AG04450 (cell line): ENCODE data around the gene MFSD8. TPM values are rescaled to one million over a fixed set of nuclear protein-coding genes. Genes with fewer than 3 reads are reported as not detected.
A peak's percentile ranks its signal among the peaks of the same experiment; 100 is the strongest.
"Not testable (repeated sequence)": the region's sequence is repeated elsewhere in the genome, so short reads cannot be mapped to it uniquely, and the experiment has no call there.

Experiments
- CTCF ChIA-PET: fragments of 300-600, 350-600 bp; formaldehyde crosslinking; extraction: SDS; loops from one replicate; lab custom pipeline; 2022; ENCODE audit warnings: antibody characterized with exemption, inconsistent platforms; lab: Charles Lee
- POLR2A ChIA-PET: fragments of 350-600 bp; formaldehyde crosslinking; extraction: SDS; loops from one replicate; lab custom pipeline; 2021; ENCODE audit warnings: antibody characterized with exemption, inconsistent platforms; lab: Yijun Ruan, JAX
- DNase-seq: peaks from one replicate; pipeline ENCODE4 v3.0.0-alpha.2; 2011; ENCODE audit warnings: low read depth, low spot score
- H3K27ac ChIP-seq: one replicate; pipeline ENCODE4 v1.5.1; 2012; ENCODE audit warnings: low read depth, low read length, control low read depth
- H3K27me3 ChIP-seq: one replicate; pipeline ENCODE4 v1.6.0; 2012; ENCODE audit warnings: low read length; ENCODE audit not compliant: control insufficient read depth, insufficient read depth
- H3K4me3 ChIP-seq: 2 replicates; pipeline ENCODE4 v1.5.1; 2011; ENCODE audit warnings: mild to moderate bottlenecking, low read depth, low read length, control low read depth
- H3K9me3 ChIP-seq: 2 replicates; pipeline ENCODE4 v1.5.1; 2012; ENCODE audit warnings: low read length; ENCODE audit not compliant: control insufficient read depth, insufficient read depth
- polyA minus RNA-seq: library from RNA; depleted of rRNA, polyadenylated mRNA; stranded (reverse); fragments of >200 nt; gene quantifications from 2 replicates; pipeline ENCODE4 v1.2.3, GENCODE V29; 2011; rRNA and poly(A)+ RNA removed
- polyA plus RNA-seq: library from polyadenylated mRNA; depleted of rRNA; stranded (reverse); fragments of >200 nt; gene quantifications from 2 replicates; pipeline ENCODE4 v1.2.3, GENCODE V29; 2011; rRNA removed
- TF ChIP-seq, protein P1 (sequence below): IDR thresholded peaks from 2 replicates; pipeline ENCODE4 v1.5.1; 2011; ENCODE audit warnings: low read depth, low read length, control low read depth, inconsistent platforms

MFSD8 gene, protein sequence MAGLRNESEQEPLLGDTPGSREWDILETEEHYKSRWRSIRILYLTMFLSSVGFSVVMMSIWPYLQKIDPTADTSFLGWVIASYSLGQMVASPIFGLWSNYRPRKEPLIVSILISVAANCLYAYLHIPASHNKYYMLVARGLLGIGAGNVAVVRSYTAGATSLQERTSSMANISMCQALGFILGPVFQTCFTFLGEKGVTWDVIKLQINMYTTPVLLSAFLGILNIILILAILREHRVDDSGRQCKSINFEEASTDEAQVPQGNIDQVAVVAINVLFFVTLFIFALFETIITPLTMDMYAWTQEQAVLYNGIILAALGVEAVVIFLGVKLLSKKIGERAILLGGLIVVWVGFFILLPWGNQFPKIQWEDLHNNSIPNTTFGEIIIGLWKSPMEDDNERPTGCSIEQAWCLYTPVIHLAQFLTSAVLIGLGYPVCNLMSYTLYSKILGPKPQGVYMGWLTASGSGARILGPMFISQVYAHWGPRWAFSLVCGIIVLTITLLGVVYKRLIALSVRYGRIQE
- polyA plus RNA-seq, result 11.5 and 18.0 TPM in 2 replicates
- polyA minus RNA-seq, result 12.6 and 16.6 TPM in 2 replicates

DNA sequence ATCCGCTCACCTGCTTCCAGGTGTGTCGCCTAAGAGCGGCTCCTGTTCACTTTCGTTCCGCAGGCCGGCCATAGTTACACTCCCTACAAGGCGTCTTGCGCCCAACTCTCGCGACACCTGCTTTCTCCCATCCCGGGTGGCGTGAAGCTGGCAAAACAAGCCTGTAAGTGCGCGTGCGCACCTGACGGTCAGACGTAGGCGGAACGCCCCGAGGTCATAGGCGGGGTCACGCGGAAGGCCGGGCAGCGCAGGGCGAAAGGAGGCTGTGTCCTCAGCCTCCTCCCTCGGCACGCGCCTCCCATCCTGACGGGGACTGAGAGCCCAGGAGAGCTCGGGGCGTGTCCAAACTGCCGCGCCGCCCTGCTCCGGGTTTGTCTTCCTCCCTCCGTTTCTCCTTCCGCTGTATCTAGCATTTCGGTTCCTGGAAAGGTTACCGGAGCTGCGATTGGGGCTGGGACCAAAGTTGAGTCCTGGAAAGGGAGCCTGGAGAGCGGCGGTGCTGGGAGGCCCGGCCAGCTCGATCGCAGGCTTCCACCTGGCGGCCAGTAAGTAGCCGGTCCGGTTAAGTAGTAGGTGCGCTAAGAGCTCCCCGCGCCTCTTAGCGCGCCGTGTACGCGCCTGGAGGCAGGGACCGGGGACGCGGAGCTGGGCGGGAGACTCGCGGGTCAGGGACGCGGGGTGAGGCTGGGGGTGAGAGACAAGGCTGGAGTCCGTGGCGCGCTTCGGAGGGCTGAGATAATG is at the start of gene MFSD8, which contains the start of gene ABHD18:
Gene MFSD8 (minus strand): TSS at position 112 of the 741 bp plus-strand sequence. CDS start 40 bp downstream, at position 72.
Gene ABHD18 (plus strand): TSS at position 345 of the 741 bp plus-strand sequence. CDS start 17,550 bp downstream, outside the sequence.
- POLR2A ChIA-PET, result interaction anchor here (0.8 to 1.5 kb wide), 7 partner anchors 9 to 183 kb away, joined by 3 to 17 read pairs (median 3); partner anchors contain the start of genes HSPA4L and LARP1B
- Histone ChIP-seq H3K9me3 (peaks cover 4% of the 10 kb centered on the region; the same call in 1 of the 2 replicates), H3K27ac (peak within 1 kb of the TSS; percentile 92), H3K27me3 (no peaks in the 10 kb centered on the region), H3K4me3 (peak within 1 kb of the TSS; percentile 99)
- TF ChIP-seq, protein P1, sequence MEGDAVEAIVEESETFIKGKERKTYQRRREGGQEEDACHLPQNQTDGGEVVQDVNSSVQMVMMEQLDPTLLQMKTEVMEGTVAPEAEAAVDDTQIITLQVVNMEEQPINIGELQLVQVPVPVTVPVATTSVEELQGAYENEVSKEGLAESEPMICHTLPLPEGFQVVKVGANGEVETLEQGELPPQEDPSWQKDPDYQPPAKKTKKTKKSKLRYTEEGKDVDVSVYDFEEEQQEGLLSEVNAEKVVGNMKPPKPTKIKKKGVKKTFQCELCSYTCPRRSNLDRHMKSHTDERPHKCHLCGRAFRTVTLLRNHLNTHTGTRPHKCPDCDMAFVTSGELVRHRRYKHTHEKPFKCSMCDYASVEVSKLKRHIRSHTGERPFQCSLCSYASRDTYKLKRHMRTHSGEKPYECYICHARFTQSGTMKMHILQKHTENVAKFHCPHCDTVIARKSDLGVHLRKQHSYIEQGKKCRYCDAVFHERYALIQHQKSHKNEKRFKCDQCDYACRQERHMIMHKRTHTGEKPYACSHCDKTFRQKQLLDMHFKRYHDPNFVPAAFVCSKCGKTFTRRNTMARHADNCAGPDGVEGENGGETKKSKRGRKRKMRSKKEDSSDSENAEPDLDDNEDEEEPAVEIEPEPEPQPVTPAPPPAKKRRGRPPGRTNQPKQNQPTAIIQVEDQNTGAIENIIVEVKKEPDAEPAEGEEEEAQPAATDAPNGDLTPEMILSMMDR, result peak; percentile 51
- CTCF ChIA-PET, result interaction anchor here (0.7 to 1.4 kb wide), 4 partner anchors 47 to 342 kb away, joined by 3 to 4 read pairs (median 4); no protein-coding TSS in a partner anchor
- DNase-seq, result peak; percentile 98

DNA sequence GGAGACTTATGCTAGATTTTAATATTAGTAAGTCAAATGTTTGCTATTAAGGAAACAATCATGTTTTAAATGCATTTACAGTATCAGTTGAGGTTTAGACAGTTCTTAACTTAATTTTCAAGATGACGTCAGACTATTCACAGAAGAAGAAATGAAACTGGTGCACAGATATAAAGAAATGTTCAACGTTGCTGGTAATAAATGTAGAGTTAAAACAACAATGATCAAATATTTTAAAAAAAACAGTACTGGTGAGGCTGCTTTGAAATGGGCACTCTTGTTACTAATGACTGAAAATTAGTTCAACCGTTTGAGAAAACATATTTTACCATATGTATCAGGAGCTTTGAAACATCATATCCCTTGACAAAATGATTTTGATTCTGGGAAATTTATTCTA is 44.5 kb upstream of the MFSD8 start:
- H3K27me3 ChIP-seq, result no peaks in the 10 kb centered on the region
- no peak overlapping the region for H3K4me3 ChIP-seq
- H3K27ac ChIP-seq, result no peak overlapping the region
- ChIA-PET CTCF (no interaction called here), POLR2A (no interaction called here)
- H3K9me3 ChIP-seq, result no peaks in the 10 kb centered on the region; the same call in 1 of the 2 replicates
- TF ChIP-seq, protein P1, result no peak
- DNase-seq, result no peak

DNA sequence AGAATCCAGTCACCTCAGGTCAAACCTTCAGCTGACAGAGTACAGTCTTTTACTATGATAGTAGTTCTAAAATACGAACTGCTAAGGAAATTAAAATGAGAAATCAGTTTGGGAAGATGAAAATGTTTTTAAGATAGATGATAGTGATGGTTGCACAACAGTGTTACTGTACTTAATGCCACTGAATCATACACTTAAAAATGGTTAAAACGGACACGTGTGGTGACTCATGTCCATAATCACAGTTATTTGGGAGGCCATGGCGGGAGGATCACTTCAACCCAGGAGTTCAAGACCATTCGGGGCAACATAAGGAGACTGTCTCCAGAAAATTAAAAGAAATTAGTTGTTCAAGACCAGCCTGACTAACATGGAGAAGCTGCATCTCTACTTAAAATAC is 41.6 kb upstream of the MFSD8 start:
- no peaks in the 10 kb centered on the region for H3K27me3 ChIP-seq
- TF ChIP-seq, protein P1, result no peak
- H3K27ac ChIP-seq, result no peak overlapping the region
- CTCF ChIA-PET, result interaction anchor here (0.6 kb wide), 1 partner anchor 1251 kb away, joined by 6 read pairs; no protein-coding TSS in a partner anchor
- H3K9me3 ChIP-seq, result no peaks in the 10 kb centered on the region; the same call in 1 of the 2 replicates
- POLR2A ChIA-PET, result interaction anchor here (1.3 kb wide), 1 partner anchor 9 kb away, joined by 4 read pairs; no protein-coding TSS in a partner anchor
- H3K4me3 ChIP-seq, result no peak overlapping the region
- peak; percentile 1 for DNase-seq

DNA sequence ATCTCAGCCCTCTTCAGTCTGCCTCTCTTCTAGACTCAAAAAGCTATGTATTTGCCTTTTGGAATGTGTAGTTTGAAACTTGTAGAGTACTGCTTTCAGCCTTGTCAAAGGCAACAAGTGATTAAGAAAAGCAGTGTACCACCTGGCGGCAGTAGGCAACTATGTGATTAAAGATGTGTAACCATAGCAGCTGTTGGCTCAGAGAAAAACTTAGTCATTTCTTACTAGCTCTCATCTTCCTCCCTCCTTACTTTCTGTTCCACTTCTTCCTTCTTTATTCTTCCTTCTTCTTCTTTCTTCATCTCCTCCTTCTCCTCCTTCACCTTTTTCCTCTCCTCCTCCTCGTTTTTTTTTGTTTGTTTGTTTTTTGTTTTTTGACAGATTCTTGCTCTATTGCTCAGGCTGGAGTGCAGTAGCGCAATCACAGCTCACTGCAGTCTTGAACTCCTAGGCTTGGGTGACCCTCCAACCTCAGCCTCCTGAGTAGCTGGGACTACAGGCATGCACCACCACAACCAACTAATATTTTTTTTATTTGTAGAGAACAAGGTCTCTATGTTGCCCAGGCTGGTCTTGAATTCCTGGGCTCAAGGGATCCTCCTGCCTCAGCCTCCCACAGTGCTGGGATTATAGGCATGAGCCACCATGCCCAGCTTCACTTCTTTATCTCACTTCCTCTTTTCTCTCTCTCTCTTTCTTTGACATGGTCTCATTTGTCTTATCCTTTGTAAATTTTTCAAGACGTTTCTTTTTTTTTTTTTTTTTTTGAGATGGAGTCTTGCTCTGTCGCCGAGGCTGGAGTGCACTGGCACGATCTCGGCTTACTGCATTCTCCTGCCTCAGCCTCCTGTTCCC is 32.8 kb upstream of the MFSD8 start:
- TF ChIP-seq, protein P1, result no peak
- Histone ChIP-seq H3K4me3 (no peak overlapping the region), H3K27ac (no peak overlapping the region), H3K9me3 (no peaks in the 10 kb centered on the region), H3K27me3 (no peaks in the 10 kb centered on the region)
- POLR2A ChIA-PET, result interaction anchor here (0.5 to 0.8 kb wide), 3 partner anchors 10 to 68 kb away, joined by 4 to 6 read pairs (median 4); partner anchors contain the start of gene LARP1B
- CTCF ChIA-PET, result interaction anchor here (0.6 to 0.9 kb wide), 2 partner anchors 18 to 21 kb away, joined by 3 to 4 read pairs; no protein-coding TSS in a partner anchor
- peak; percentile 18 for DNase-seq

DNA sequence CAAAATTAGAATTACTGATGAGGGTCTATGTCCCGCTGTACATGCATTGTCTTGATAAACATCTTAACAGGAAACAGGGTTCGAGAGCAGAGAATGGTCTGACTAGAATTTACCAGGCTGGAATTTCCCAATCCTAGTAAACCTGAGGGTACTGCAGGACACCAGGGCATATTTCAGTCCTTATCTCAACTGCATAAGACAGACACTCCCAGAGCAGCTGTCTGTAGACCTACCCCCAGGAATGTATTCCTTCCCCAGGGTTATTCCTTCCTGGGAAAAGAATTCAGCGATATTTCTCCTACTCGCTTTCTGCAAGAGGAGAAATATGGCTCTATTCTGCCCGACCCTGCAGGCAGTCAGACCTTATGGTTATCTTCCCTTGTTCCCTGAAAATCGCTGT is 31.5 kb upstream of the MFSD8 start:
- CTCF ChIA-PET, H3K9me3 ChIP-seq, H3K27ac ChIP-seq, H3K27me3 ChIP-seq, POLR2A ChIA-PET, DNase-seq, H3K4me3 ChIP-seq: not testable (repeated sequence)
